ENCODE measurements around the gene GSK3B. TPM values are rescaled to one million over a fixed set of nuclear protein-coding genes. Genes with fewer than 3 reads are reported as not detected.

The GSK3B gene
- total RNA-seq, 3 donors from 2014 or later (not counting 1 experiment from before 2014, with no cell fraction given), result 61.3 to 67.0 (median 62.7) TPM

DNA sequence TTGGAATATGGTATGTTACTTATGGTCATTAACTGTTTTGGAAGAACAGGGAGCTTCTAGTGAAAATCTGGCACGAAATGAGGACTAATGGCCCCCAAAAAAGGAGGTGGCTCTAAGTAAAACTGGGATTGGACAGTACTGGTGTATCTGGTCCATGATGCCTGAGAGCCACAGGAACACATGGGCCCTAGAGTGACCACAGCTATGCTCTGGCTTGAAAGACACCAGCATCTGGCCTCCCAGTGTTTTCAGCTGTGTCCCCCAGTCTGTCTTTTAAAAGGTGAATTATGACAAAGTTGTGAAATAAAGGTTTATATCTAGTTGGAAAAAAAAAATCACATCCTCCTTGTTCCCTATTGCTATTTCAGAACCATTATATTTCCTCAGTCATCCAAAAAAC is 64.5 kb downstream of the GSK3B start:
- H3K4me3 ChIP-seq (ENCODE audit: low read length), result no peak overlapping the region
- ATAC-seq (no peak), DNase-seq (no peak)
- peaks cover 68 to 75% of the 10 kb centered on the region in 2 donors for H3K4me1 Mint-ChIP-seq
- H3K27ac Mint-ChIP-seq, result peak overlapping the region; percentile 2 to 27
- TF ChIP-seq, protein P1, sequence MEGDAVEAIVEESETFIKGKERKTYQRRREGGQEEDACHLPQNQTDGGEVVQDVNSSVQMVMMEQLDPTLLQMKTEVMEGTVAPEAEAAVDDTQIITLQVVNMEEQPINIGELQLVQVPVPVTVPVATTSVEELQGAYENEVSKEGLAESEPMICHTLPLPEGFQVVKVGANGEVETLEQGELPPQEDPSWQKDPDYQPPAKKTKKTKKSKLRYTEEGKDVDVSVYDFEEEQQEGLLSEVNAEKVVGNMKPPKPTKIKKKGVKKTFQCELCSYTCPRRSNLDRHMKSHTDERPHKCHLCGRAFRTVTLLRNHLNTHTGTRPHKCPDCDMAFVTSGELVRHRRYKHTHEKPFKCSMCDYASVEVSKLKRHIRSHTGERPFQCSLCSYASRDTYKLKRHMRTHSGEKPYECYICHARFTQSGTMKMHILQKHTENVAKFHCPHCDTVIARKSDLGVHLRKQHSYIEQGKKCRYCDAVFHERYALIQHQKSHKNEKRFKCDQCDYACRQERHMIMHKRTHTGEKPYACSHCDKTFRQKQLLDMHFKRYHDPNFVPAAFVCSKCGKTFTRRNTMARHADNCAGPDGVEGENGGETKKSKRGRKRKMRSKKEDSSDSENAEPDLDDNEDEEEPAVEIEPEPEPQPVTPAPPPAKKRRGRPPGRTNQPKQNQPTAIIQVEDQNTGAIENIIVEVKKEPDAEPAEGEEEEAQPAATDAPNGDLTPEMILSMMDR (IDR thresholded peaks at IDR 0.05), result no peak
- 96% methylated on average over 1 of the region's 1 CpG for WGBS (ENCODE audit: insufficient coverage)
- H3K27me3 Mint-ChIP-seq (ENCODE audit: low read depth in 2 of 2), result no peaks in the 10 kb centered on the region
- H3K4me1 ChIP-seq (ENCODE audit: control insufficient read depth, insufficient read depth, low read length), result no peaks in the 10 kb centered on the region
- H3K27me3 ChIP-seq (ENCODE audit: control insufficient read depth, insufficient read depth, low read length), result no peaks in the 10 kb centered on the region
- no peak overlapping the region for H3K4me3 Mint-ChIP-seq
- H3K36me3 ChIP-seq (ENCODE audit: control insufficient read depth, insufficient read depth, low read length), result no peaks in the 10 kb centered on the region
- peaks cover 2 to 3% of the 10 kb centered on the region in 2 donors for H3K9me3 Mint-ChIP-seq
- no peaks in the 10 kb centered on the region for H3K36me3 Mint-ChIP-seq
- no peak overlapping the region for H3K27ac ChIP-seq (ENCODE audit: low read length)
- intact Hi-C loops (cut with micrococcal nuclease), result no loop called here
- no peaks in the 10 kb centered on the region for H3K9me3 ChIP-seq (ENCODE audit: control insufficient read depth, insufficient read depth, low read length)

DNA sequence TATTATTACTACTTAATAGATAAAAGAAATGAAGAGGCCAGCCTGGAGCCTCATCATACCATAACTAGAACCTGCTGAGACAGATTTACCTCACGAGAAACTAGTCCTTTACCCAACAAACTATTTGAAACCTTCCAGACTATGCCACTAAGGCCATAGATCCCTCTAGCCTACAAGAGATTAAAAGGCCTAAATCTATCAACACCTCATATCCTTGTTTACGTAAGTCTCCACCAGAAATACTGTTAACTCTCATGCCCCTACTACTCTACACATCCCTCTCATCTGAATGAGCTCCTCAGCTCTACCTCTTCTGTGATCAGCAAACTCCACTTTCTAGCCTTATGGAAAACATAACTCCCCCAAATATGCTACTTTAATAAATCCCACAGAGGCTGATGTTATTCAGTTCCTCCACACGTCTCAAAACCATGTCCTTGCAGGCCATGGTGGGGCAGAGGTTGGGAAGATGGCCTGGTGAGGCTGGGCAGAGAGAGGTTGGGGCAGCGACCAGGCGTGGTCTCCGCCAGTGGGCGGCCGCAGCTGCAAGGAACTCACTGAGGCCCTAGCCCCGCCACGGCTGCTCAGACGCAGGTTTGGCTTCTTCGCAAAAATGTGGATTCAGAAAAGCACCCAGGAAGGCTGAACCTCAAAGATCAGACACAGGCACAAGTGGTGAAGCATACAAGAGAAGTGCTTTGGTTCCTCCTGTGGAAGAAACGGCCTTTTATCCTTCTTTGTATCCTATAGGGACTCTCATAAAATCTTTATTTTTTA is 65.8 kb downstream of the GSK3B start:
- Histone ChIP-seq H3K4me1 (ENCODE audit: control insufficient read depth, insufficient read depth, low read length) (peaks cover 3% of the 10 kb centered on the region), H3K27ac (ENCODE audit: low read length) (no peak overlapping the region), H3K4me3 (ENCODE audit: low read length) (no peak overlapping the region), H3K9me3 (ENCODE audit: control insufficient read depth, insufficient read depth, low read length) (no peaks in the 10 kb centered on the region), H3K27me3 (ENCODE audit: control insufficient read depth, insufficient read depth, low read length) (no peaks in the 10 kb centered on the region), H3K36me3 (ENCODE audit: control insufficient read depth, insufficient read depth, low read length) (no peaks in the 10 kb centered on the region)
- WGBS (ENCODE audit: insufficient coverage), result 95% methylated on average over 13 of the region's 13 CpGs
- Mint-ChIP-seq H3K27ac (peak overlapping the region; percentile 19 to 71), H3K36me3 (no peaks in the 10 kb centered on the region), H3K9me3 (no peaks in the 10 kb centered on the region), H3K4me1 (peaks cover 64 to 72% of the 10 kb centered on the region in 2 donors), H3K27me3 (ENCODE audit: low read depth in 2 of 2) (no peaks in the 10 kb centered on the region), H3K4me3 (no peak overlapping the region)
- intact Hi-C loops (cut with micrococcal nuclease), result no loop called here
- TF ChIP-seq, protein P1 (IDR thresholded peaks at IDR 0.05), result no peak
- DNase-seq (no peak), ATAC-seq (no peak)

DNA sequence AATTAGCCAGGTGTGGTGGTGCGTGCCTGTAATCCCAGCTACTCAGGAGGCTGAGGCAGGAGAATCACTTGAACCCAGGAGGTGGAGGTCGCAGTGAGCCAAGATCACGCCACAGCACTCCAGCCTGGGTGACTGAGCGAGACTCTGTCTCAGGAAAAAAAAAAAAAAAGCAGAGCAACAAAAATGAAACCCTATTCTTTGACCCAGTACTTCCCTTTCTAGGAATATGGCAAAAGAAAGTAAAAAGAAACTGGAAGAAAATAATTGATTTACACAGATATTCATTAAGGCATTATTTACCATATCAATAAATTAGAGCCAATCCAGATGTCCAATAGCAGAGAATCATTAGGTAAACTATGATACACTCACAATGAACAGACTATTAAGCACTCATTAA is 67.0 kb downstream of the GSK3B start:
- Mint-ChIP-seq H3K36me3 (no peaks in the 10 kb centered on the region), H3K4me1 (peaks cover 68 to 76% of the 10 kb centered on the region in 2 donors), H3K4me3 (no peak overlapping the region), H3K9me3 (no peaks in the 10 kb centered on the region), H3K27me3 (ENCODE audit: low read depth in 2 of 2) (no peaks in the 10 kb centered on the region), H3K27ac (no peak overlapping the region)
- 81% methylated on average over 4 of the region's 4 CpGs for WGBS (ENCODE audit: insufficient coverage)
- H3K4me1 ChIP-seq (ENCODE audit: control insufficient read depth, insufficient read depth, low read length), result peaks cover 3% of the 10 kb centered on the region
- DNase-seq, result no peak
- H3K9me3 ChIP-seq (ENCODE audit: control insufficient read depth, insufficient read depth, low read length), result no peaks in the 10 kb centered on the region
- H3K27ac ChIP-seq (ENCODE audit: low read length), result no peak overlapping the region
- TF ChIP-seq, protein P1 (IDR thresholded peaks at IDR 0.05), result no peak
- H3K27me3 ChIP-seq (ENCODE audit: control insufficient read depth, insufficient read depth, low read length), result no peaks in the 10 kb centered on the region
- no peak overlapping the region for H3K4me3 ChIP-seq (ENCODE audit: low read length)
- ATAC-seq, result no peak
- H3K36me3 ChIP-seq (ENCODE audit: control insufficient read depth, insufficient read depth, low read length), result no peaks in the 10 kb centered on the region
- intact Hi-C loops (cut with micrococcal nuclease), result no loop called here

DNA sequence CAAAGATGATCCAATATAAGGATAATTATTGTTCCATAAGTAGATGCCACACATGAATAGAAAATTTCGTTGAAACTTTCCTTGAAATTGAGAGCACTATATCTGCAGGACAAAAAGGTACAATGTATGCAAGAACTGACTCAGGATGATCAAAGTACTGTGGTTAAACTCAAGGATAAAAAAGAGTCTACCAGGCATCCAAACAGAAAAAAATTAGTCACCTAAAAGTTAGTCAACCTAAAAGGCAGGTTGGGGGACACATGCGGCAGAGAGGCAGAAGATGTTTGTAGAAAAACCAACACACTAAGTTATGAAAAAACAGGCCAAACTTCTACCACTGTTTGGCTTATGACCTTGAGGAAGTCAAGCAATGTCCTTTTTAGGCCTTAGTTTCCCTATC is 68.7 kb downstream of the GSK3B start:
- Histone ChIP-seq H3K27ac (ENCODE audit: low read length) (no peak overlapping the region), H3K4me1 (ENCODE audit: control insufficient read depth, insufficient read depth, low read length) (peaks cover 5% of the 10 kb centered on the region), H3K36me3 (ENCODE audit: control insufficient read depth, insufficient read depth, low read length) (no peaks in the 10 kb centered on the region), H3K27me3 (ENCODE audit: control insufficient read depth, insufficient read depth, low read length) (no peaks in the 10 kb centered on the region), H3K9me3 (ENCODE audit: control insufficient read depth, insufficient read depth, low read length) (no peaks in the 10 kb centered on the region), H3K4me3 (ENCODE audit: low read length) (no peak overlapping the region)
- TF ChIP-seq, protein P1 (IDR thresholded peaks at IDR 0.05), result no peak
- no peaks in the 10 kb centered on the region for H3K27me3 Mint-ChIP-seq (ENCODE audit: low read depth in 2 of 2)
- 67% methylated on average over 2 of the region's 2 CpGs for WGBS (ENCODE audit: insufficient coverage)
- H3K27ac Mint-ChIP-seq, result peak overlapping the region; percentile 12 to 24
- DNase-seq, result no peak
- ATAC-seq, result no peak
- H3K9me3 Mint-ChIP-seq, result no peaks in the 10 kb centered on the region
- H3K4me1 Mint-ChIP-seq, result peaks cover 81 to 83% of the 10 kb centered on the region in 2 donors
- intact Hi-C loops (cut with micrococcal nuclease), result no loop called here
- H3K36me3 Mint-ChIP-seq, result no peaks in the 10 kb centered on the region
- H3K4me3 Mint-ChIP-seq, result no peak overlapping the region
